ENCODE measurements around the gene SPATA17.

GRCh38 chr1:217917281-217917887 lies 286.2 kb downstream of the SPATA17 start:
- TF ChIP-seq EZH2phosphoT487 (IDR thresholded peaks at IDR 0.05; ENCODE audit: insufficient read depth, low read depth): no peak
- TF ChIP-seq EZH2 (IDR thresholded peaks at IDR 0.05; ENCODE audit: insufficient read depth, poor library complexity, severe bottlenecking): no peak
